ENCODE results near the gene CCNDBP1. TPM values are rescaled to one million over a fixed set of nuclear protein-coding genes. Genes with fewer than 3 reads are reported as not detected.

The CCNDBP1 gene
- total and polyA plus RNA-seq, 2 experiments from 2014 or later, result 87.9 to 100 TPM

DNA sequence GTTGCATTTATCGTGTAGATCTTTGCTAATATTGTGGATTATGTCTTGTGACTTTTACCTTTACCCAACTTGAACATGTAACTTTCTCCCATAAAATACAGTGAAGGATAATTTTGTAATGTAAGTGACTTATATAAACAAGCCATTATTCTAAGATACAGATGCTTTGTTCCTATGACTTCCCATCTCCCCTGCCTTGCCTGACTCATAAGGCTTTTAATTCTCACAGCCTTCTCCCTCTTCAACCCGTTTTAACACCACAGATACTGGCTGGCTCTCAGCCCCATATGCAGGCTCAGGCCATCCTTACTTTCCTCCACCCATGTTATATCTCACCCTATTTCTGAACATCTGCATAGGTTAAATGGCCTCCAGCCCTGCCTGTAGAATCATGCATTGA is 4.1 kb downstream of the CCNDBP1 start:
- Histone ChIP-seq H3K27ac (no peak overlapping the region), H3K36me3 (ENCODE audit: low read depth) (peaks cover 42% of the 10 kb centered on the region), H3F3A (ENCODE audit: insufficient read depth) (peaks cover 7% of the 10 kb centered on the region), H4K20me1 (ENCODE audit: insufficient read depth) (no peaks in the 10 kb centered on the region), H3K9ac (no peak overlapping the region), H3K79me2 (ENCODE audit: insufficient read depth) (peaks cover 26% of the 10 kb centered on the region), H3K27me3 (replicated peaks; ENCODE audit: insufficient read depth) (no peaks in the 10 kb centered on the region), H2AFZ (no peak overlapping the region), H3K4me2 (ENCODE audit: unreplicated experiment) (no peak overlapping the region), H3K9me2 (ENCODE audit: insufficient read depth) (no peaks in the 10 kb centered on the region), H3K4me1 (ENCODE audit: insufficient read depth) (peaks cover 6% of the 10 kb centered on the region; the same call in 1 of the 2 replicates), H3K4me3 (no peak overlapping the region), H3K9me3 (ENCODE audit: low read depth) (no peaks in the 10 kb centered on the region)
- WGBS, 2 experiments (ENCODE audit: low coverage in 1 of 2, low lambda C conversion rate in 2 of 2, missing lambda C conversion rate in 2 of 2), result 68 to 80% methylated on average over 2 of the region's 2 CpGs
- in situ Hi-C loops (cut with MboI), result no loop called here
- TF ChIP-seq EZH2 (IDR thresholded peaks at IDR 0.05; ENCODE audit: insufficient read depth, poor library complexity, severe bottlenecking), result no peak
- no peak for DNase-seq

GRCh38 chr15:43190178-43190577 is 5.0 kb downstream of the CCNDBP1 start:
- Histone ChIP-seq H3K9me2 (ENCODE audit: insufficient read depth) (no peaks in the 10 kb centered on the region), H2AFZ (no peak overlapping the region), H3K9ac (no peak overlapping the region), H3K27ac (no peak overlapping the region), H3K27me3 (replicated peaks; ENCODE audit: insufficient read depth) (no peaks in the 10 kb centered on the region), H3K9me3 (ENCODE audit: low read depth) (no peaks in the 10 kb centered on the region), H3K36me3 (ENCODE audit: low read depth) (peaks cover 51% of the 10 kb centered on the region), H3K4me1 (ENCODE audit: insufficient read depth) (peaks cover 6% of the 10 kb centered on the region; the same call in 1 of the 2 replicates), H3K4me3 (no peak overlapping the region), H4K20me1 (ENCODE audit: insufficient read depth) (no peaks in the 10 kb centered on the region), H3F3A (ENCODE audit: insufficient read depth) (no peaks in the 10 kb centered on the region; the same call in 1 of the 2 replicates), H3K79me2 (ENCODE audit: insufficient read depth) (peaks cover 26% of the 10 kb centered on the region), H3K4me2 (ENCODE audit: unreplicated experiment) (no peak overlapping the region)
- TF ChIP-seq EZH2phosphoT487 (IDR thresholded peaks at IDR 0.05; ENCODE audit: insufficient read depth, low read depth) (no peak), EZH2 (IDR thresholded peaks at IDR 0.05; ENCODE audit: insufficient read depth, poor library complexity, severe bottlenecking) (no peak)
- in situ Hi-C loops (cut with MboI), result no loop called here
- 93 to 97% methylated on average over 1 of the region's 1 CpG for WGBS, 2 experiments (ENCODE audit: low coverage in 1 of 2, low lambda C conversion rate in 2 of 2, missing lambda C conversion rate in 2 of 2)
- DNase-seq, result no peak

DNA sequence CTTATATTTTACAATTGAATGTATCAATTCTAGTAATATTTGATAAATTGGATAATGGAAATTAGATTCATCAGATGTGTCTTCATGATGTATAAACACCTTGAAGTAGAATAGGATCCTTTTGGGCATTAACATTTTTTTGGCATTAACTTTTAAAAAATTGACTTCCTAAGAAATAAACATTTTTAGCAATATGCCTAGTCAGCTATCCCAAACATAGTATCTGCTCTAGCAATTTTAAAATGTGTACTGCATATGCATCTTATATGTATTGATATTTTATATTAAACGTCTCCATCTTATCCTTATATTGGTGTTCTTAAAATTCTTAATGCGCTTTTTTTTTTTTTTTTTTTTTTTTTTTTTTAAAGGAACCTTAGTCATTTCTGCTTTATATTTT is 8.5 kb downstream of the CCNDBP1 start:
- H3K79me2 ChIP-seq (ENCODE audit: insufficient read depth), result no peaks in the 10 kb centered on the region
- no peak for DNase-seq
- no peak overlapping the region for H2AFZ ChIP-seq
- H3K9me2 ChIP-seq (ENCODE audit: insufficient read depth), result no peaks in the 10 kb centered on the region
- H3K36me3 ChIP-seq (ENCODE audit: low read depth), result peaks cover 60% of the 10 kb centered on the region
- no peak overlapping the region for H3K4me2 ChIP-seq (ENCODE audit: unreplicated experiment)
- no peaks in the 10 kb centered on the region; the same call in 1 of the 2 replicates for H3F3A ChIP-seq (ENCODE audit: insufficient read depth)
- no peak overlapping the region for H3K4me3 ChIP-seq
- H3K27me3 ChIP-seq (replicated peaks; ENCODE audit: insufficient read depth), result no peaks in the 10 kb centered on the region
- in situ Hi-C loops (cut with MboI), result no loop called here
- H3K9ac ChIP-seq, result no peak overlapping the region
- H4K20me1 ChIP-seq (ENCODE audit: insufficient read depth), result no peaks in the 10 kb centered on the region
- WGBS, 2 experiments (ENCODE audit: low coverage in 1 of 2, low lambda C conversion rate in 2 of 2, missing lambda C conversion rate in 2 of 2), result 96 to 98% methylated on average over 2 of the region's 2 CpGs
- H3K27ac ChIP-seq, result no peak overlapping the region
- no peak for TF ChIP-seq EZH2 (IDR thresholded peaks at IDR 0.05; ENCODE audit: insufficient read depth, poor library complexity, severe bottlenecking)
- no peak for TF ChIP-seq EZH2phosphoT487 (IDR thresholded peaks at IDR 0.05; ENCODE audit: insufficient read depth, low read depth)
- H3K4me1 ChIP-seq (ENCODE audit: insufficient read depth), result no peaks in the 10 kb centered on the region
- no peaks in the 10 kb centered on the region for H3K9me3 ChIP-seq (ENCODE audit: low read depth)

DNA sequence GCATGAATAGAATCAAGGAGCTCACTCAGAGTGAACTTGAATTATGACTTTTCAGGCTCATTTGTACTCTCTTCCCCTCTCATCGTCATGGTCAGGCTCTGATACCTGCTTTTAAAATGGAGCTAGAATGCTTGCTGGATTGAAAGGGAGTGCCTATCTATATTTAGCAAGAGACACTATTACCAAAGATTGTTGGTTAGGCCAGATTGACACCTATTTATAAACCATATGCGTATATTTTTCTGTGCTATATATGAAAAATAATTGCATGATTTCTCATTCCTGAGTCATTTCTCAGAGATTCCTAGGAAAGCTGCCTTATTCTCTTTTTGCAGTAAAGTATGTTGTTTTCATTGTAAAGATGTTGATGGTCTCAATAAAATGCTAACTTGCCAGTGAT is 9.6 kb downstream of the CCNDBP1 start:
- no peak for TF ChIP-seq EZH2phosphoT487 (IDR thresholded peaks at IDR 0.05; ENCODE audit: insufficient read depth, low read depth)
- TF ChIP-seq EZH2 (IDR thresholded peaks at IDR 0.05; ENCODE audit: insufficient read depth, poor library complexity, severe bottlenecking), result no peak

More for the DNA sequence above, 9.6 kb downstream of the CCNDBP1 start:
- Histone ChIP-seq H3K36me3 (ENCODE audit: low read depth) (peaks cover 53% of the 10 kb centered on the region), H3F3A (ENCODE audit: insufficient read depth) (no peaks in the 10 kb centered on the region; the same call in 1 of the 2 replicates), H4K20me1 (ENCODE audit: insufficient read depth) (no peaks in the 10 kb centered on the region), H3K9ac (no peak overlapping the region), H3K4me2 (ENCODE audit: unreplicated experiment) (no peak overlapping the region), H3K9me3 (ENCODE audit: low read depth) (no peaks in the 10 kb centered on the region), H3K27ac (no peak overlapping the region), H3K79me2 (ENCODE audit: insufficient read depth) (no peaks in the 10 kb centered on the region), H3K9me2 (ENCODE audit: insufficient read depth) (no peaks in the 10 kb centered on the region), H2AFZ (no peak overlapping the region), H3K4me1 (ENCODE audit: insufficient read depth) (no peaks in the 10 kb centered on the region), H3K4me3 (no peak overlapping the region), H3K27me3 (replicated peaks; ENCODE audit: insufficient read depth) (no peaks in the 10 kb centered on the region)
- in situ Hi-C loops (cut with MboI), result no loop called here
- WGBS, 2 experiments (ENCODE audit: low coverage in 1 of 2, low lambda C conversion rate in 2 of 2, missing lambda C conversion rate in 2 of 2), result 93% methylated on average over 2 of the region's 2 CpGs
- no peak for DNase-seq
